GM15510 (cell line): ENCODE data around the gene ACSL1.

Experiments
- POLR2A ChIP-seq: IDR thresholded peaks from 3 replicates; pipeline ENCODE4 v1.6.1; 2011; ENCODE audit warnings: borderline replicate concordance; ENCODE audit not compliant: insufficient read length; ENCODE audit errors: extremely low read depth

The ACSL1 gene

DNA sequence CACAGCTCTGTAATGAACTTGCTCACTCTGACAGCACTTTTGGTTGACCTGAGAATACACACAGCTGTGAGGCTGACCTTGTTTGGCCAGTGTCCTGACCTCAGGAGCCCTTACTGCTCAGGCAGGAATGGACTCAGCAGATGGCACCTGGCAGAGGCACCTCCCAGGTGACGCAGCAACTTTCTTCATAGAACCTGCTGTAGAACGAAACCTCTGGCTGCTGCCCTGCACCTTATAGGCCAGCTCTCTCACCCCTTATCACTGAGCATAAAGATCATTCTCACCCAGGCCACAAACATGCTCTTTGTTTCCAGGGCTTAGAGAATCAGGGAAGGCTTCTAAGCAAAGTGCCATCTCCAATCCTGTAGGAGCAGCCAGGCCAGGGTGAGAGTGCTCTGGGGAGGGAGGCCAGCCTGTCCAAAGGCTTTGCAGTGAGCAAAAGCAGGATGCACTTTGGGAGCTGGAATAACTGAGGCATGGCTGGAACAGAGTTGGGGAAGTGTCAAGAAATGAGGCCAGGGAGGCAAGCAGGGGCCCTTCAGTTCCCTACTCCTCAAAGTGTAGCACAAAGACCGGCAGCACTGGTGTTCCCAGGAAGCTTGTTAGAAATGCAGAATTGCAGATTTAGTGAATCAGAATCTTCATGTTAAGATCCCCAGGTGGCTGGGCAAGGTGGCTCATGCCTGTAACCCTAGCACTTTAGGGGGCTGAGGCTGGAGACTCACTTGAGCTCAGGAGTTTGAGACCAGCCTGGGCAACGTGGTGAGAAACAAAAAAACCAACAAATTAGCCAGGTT lies 78.5 kb downstream of the ACSL1 start:
- no peak for TF ChIP-seq POLR2A

DNA sequence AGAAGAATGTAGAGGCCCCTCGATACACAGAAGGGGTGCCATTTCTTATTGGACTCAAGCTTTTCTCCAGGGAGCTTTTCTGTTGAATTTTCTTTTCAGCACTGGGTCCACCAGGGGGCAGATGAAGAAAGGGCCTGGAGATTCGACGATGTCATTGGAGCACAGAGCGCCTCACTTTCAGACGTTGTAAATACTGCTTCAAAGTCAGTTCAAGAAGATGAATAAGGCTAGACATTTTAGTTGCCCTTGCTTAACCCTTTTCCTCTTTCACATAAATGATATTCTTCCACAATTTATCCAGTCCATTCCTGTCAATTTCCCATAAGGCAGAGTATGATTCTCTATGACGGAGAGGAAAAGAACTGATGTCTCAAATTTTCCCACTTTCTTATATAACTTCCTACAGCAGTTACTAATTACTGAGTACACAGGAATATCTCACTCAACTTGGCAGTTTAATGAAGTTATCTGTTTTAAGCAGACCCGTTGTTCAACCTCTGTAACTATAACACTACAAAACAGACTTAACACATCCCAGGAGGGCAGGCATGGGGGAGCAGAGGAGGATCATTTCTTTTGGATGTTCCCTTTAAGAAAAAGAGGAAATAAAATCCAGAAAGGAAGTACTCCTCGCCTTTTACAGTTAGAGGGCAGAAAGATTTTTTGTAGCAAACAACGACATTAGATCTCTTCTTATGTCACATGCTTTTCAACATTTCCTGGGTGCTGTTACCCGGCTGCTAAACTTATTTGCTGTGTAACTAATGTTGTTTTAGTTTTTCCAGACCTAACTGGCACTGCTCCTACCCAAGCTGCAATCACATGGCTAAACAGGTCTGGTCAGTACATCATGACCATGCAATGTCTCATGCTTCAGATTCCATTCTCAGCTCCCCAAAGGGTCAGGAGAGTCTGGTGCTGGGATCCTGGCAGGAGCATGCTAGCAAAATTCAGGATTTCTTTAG lies 79.7 kb downstream of the ACSL1 start:
- no peak for TF ChIP-seq POLR2A

DNA sequence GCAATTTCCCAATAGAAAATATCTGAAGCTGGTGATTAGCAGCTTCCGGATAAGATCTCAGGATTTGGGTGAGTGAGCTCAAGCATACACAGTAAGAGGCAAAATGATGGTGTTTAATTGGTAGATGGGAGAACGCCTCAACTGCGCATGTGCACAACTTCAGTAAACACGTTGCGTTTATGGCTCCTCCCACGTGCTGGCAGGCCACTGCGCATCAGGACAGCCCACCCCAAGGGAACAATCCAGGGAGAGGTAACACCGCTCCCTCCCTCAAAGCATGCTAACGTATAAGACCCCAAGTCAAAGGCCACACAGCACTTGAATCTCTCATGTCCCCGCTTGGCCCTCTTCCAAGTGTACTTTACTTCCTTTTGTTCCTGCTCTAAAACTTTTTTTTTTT lies 81.5 kb downstream of the ACSL1 start:
- no peak for TF ChIP-seq POLR2A

DNA sequence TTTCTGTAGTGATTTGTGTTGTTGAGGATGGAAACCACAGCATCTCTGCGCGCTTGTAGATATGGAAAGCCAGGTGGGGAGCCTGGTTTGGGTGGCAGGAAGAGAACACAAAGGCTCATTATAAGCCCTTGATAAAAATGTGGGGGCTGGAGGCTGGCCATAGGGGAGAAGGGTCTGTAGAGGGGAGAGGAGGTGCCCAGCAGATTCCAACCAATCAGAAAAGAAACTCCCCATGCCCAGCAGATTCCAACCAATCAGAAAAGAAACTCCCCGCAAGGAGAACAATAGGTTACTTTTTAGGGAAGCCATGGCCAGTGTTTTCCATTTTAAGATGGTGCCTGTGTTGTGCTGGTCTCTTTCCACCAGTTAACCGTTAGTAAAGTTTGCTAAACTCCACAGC lies 82.1 kb downstream of the ACSL1 start:
- TF ChIP-seq POLR2A: no peak

DNA sequence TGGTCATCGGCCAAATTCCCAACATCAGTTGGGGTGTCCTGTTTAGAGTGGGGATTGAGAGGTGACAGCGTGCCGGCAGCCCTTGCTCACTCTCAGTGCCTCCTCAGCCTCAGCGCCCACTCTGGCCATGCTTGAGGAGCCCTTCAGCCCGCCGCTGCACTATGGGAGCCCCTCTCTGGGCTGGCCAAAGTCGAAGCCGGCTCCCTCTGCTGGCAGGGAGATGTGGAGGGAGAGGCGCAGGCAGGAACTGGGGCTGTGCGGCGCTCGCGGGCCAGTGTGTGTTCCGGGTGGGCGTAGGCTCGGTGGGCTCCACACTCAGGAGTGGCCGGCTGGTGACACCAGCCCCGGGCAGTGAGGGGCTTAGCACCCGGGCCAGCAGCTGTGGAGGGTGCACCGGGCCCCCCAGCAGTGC lies 84.8 kb downstream of the ACSL1 start:
- TF ChIP-seq POLR2A: no peak

DNA sequence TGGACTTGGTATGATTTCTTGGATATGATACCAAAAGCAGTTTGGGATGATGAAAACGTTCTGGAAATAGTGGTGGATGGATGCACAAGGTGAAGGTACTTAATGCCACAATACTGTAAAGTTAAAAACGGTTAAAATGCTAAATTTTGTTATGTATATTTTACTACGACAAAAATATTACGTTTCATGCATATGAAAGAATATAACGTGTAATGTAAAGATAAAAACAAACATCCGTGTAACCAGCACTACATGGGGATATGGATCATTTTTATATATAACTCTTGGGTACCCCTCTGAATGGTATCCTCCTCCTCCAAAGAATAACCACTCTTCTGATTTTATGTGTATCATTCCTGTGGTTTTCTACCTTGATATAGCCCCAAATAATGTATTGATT lies 91.0 kb downstream of the ACSL1 start:
- no peak for TF ChIP-seq POLR2A

DNA sequence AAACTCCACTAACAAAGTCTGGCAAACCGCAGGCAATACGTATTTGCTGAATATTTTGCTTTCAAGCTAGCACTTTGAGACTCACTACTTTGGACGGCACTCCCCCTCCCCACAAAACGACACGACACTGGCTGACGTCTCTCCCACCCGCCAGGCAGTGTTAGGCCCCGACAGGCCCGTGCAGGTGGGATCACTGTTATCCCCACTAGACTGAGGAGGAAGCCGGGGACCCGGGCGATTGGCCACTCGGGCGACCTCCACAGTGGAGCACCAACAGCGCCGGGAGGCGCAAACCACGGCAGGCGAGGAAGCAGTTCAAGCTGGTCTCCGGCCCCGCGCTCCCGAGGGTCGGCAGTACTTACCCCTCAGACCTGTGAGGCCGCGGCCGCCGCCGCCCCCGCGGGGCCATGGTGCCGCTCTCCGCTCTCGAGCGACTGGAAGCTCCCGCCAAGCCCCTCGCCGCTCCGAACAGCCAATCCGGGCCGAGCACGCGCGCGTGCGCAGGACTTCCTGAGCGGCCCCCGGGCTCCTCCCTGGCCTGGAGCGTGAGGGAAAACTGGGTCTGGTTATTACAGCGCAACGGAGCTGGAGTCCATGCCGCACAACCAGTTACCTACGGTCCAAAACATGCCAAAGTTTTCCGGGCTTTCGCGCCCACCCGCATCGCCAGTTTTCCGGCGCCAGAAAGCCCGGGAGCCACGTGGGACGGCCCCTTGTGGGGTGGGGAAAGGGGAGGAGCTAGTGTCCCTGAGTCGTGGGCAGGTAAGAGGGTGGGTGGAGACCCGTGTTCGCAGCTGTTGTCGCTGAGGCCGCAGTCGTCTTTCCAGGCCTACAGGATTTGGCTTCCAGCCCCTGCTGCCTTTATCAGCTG lies 91.9 kb downstream of the ACSL1 start, which contains the start of gene CENPU:
Gene CENPU (minus strand): TSS at position 443 of the 871 bp plus-strand sequence. CDS start 34 bp downstream, at position 409.
- peak; percentile 75 for TF ChIP-seq POLR2A

DNA sequence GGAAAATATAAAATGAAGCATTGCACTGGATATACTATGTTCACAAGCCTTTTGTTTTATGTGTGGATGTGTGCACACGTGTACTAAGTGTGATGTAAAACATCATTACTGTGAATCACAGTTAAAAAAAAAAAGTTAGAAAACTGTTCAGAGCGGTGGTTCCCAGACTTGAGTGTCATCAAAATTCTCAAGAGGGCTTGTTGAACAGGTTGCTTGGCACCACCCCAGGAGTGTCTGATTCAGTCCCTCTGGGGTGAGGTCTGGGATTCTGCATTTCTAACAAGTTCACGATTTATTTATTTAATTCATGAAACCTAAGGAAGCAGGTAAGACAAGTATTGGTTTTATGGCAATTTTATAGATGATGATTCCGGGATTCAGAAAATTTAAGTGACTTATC lies 93.6 kb downstream of the ACSL1 start:
- TF ChIP-seq POLR2A: no peak

DNA sequence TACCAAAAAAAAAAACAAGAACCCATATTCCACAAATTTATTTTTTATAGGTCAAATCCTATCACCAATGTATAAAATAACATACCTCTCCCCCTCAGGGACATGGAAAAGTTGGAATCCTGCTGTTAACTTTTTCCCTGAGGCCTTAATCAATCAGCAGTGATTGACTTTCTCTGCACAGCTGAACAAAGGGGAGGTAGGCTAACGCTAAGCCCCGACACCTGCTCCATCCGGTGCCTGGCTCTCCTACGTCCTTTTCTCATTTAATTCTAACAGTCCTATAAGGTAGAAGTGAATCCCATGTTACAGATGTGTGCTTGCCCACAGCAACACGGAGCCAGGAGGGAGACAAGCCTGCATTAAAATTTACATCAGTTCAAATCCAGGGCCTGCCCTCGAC lies 94.7 kb downstream of the ACSL1 start:
- no peak for TF ChIP-seq POLR2A

DNA sequence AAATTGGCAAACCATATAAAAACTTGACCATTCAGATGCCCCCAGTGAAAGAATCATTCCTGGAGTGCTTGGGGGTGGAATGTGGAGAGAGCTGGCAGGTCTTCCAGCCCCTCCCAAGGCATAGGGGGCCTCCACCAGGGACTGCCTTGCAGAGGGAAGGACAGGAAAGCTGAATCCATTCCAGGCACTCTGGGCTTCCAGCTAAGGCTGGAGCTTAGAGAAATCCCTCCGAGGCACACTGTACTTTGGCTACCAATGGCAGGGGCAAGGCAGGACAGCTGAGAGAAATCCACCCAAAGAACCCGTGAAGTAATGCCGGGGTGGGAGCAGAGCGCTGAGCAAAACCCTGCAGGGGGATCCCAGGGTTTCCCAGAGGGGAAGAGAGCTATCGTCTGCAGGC lies 95.8 kb downstream of the ACSL1 start:
- TF ChIP-seq POLR2A: no peak

DNA sequence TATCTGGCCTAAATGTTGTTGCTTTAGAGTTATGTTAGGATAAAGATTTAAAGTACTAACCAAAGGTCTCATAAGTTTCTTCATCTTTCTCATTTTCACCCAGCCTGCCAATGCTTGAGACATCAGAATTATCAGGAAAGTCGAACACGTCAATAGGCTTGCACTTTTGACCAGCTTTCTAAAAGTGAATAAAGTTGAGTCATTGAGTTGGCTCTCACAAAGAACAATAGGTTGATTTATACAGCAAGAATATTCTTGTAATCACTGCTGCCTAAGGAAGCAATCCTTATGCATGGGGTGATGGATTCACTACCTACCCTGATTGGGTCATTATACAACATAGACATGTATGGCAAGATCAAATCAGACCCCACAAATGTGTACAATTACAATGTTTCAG lies 96.9 kb downstream of the ACSL1 start:
- TF ChIP-seq POLR2A: no peak

DNA sequence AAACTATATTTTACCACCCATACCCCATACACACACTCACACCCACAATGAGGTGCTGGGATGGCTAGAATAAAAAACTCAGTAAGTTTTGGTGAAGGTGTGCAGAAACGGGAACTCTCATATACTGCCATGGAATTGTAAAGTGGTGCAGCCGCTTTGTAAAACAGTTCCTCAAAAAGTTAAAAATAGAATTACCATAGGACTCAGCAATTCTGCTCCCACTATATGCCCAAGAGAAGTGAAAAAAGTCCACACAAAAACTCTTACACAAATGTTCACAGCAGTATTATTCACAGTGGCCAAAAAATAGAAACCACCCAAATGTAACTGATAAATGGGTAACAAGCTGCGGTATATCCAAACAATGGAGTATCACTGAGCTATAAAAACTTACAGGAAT lies 98.3 kb downstream of the ACSL1 start:
- no peak for TF ChIP-seq POLR2A

DNA sequence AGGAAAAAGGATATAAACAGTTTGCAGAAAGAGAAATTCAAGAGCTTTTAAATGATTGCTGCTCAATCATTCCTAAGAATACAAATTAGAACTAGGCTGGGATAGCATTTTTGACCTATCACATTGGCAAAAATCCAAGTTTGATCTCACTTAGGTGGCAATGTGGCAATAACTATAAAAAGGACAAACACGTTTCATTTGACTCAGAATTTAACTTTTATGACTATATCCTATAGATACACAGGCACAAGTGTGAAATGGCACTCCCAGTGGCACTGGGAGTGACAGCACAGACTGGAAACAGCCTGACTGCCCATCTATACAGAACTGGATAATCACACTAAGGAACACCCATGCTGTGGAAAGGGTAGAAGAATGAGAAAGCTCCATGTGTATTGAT lies 103.0 kb downstream of the ACSL1 start:
- no peak for TF ChIP-seq POLR2A

DNA sequence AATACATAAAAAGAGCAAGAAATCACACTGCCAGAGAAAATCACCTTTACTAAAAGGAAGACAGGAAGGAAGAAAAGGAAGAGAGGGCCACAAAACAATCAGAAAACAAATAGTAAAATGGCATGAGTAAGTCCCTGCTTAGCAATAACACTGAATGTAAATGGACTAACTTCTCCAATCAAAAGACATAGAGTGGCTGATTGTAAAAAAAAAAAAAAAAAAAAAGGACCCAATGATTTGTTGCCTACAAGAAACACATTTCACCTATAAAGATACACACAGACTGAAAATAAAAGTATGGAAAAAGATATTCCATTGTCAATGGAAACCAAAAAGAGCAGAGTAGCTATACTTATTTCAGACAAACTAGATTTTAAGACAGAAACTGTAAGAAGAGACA lies 104.5 kb downstream of the ACSL1 start:
- TF ChIP-seq POLR2A: no peak

DNA sequence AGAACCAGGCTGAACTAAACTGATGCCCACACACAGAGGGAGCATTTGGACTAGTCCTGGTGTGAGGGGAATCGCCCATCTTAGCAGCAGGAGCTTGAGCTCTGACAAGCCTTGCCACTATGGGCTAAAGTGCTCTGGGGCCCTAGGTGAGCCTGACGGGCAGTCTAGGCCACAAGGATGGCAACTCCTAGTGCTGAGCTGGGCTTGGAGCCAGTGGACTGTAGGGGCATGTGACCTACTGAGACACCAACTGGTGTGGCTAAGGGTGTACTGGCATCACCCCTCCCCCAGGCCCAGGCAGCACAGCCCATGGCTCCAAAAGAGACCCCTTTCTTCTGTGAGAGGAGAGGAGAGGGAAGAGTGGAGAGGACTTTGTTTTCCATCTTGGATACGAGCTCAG lies 106.4 kb downstream of the ACSL1 start:
- TF ChIP-seq POLR2A: no peak

DNA sequence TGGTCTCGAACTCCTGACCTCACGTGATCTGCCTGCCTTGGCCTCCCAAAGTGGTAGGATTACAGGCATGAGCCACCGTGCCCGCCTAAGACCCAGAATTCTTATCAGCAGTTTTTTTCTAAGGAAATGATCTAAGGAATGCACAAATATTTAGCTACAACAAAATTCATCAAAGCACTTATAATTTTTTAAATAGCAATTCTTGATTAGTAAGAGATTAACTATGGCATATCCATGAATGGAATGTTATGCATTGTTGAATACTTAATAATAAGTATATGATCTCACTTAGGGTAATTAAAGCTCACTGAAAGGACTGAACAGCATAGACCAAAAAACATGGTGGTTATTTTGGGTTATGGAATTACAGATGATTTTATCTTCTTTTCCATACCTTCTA lies 110.2 kb downstream of the ACSL1 start:
- TF ChIP-seq POLR2A: no peak

DNA sequence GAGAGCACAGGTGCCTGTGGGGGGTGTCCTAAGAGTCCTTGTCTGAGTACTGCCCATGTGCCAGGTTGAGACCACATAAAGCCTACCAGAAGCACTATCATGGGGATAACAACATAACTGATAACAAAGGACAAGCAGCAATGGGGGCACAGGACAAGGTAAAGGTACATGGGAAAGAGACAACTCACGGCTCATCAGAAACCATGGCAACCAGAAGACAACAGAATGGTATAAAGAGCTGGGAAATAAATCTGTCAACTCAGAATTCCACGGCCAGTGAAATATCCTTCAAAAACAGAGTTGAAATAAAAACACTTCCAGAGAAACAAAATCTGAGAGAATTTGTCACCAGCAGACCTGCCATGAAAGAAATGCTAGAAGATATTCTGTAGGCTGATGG lies 111.9 kb downstream of the ACSL1 start:
- TF ChIP-seq POLR2A: no peak
